Stimulated activated CD8-positive, alpha-beta memory T cell treated with anti-CD3 and anti-CD28 coated beads, Interleukin-12 subunit alpha, Interleukin-12 subunit beta, amount 100 ng/mL, for 1 hour (primary cell): ENCODE measurements around the gene BLOC1S6.
"Not testable (repeated sequence)": the region's sequence is repeated elsewhere in the genome, so short reads cannot be mapped to it uniquely, and the experiment has no call there.

Experiments used
- DNase-seq: peaks from one replicate; pipeline ENCODE4 v3.0.0-alpha.2; 2020; ENCODE audit warnings: low read depth

The BLOC1S6 gene

DNA sequence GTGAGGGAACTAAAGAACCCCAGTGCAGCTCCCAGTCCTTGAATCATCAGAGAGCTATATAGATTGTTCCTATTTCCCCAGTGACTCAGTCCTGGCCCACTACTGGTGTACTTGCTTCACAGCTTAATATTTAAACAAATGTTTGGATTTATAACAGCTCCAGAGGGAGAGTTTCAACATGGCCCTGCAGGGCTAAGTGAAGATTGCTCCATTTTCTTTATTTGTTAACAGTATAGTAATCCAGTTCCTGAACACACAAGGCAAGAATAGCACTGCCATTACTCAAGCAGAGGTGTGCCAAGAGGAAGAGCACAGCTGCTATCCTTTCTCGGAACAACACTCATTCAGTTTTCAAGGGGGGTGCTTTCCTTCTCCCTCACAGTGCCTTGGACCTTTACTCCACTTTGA lies 54.2 kb downstream of the BLOC1S6 start:
- no peak for DNase-seq

GRCh38 chr15:45641999-45642932 lies 55.1 kb downstream of the BLOC1S6 start:
- DNase-seq, result no peak

GRCh38 chr15:45644437-45644836 lies 57.3 kb downstream of the BLOC1S6 start:
- DNase-seq, result no peak

GRCh38 chr15:45645026-45645980 lies 58.1 kb downstream of the BLOC1S6 start:
- no peak for DNase-seq

DNA sequence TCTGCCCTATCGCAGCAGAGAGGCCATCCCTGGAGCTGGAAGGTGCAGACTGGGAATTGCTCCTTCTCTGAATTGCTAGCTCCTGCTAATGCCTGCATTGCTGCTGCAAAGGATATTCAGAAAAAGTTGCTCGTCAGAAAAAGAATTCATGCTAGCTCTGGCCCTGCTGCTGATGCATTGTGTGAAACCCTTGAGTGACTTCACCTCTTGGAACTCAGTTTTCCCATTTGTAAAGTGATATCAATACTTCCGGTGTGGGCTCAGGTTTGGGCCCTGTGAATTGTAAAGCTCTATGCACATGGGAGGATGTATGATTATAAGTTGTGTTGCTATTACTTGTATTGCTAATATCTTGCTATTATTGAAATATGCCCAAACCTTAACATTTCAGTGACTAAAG lies 59.0 kb downstream of the BLOC1S6 start:
- DNase-seq, result no peak

- DNase-seq, result no peak
These were observed 60.6 kb downstream of the BLOC1S6 start for GRCh38 chr15:45647828-45648227.

DNA sequence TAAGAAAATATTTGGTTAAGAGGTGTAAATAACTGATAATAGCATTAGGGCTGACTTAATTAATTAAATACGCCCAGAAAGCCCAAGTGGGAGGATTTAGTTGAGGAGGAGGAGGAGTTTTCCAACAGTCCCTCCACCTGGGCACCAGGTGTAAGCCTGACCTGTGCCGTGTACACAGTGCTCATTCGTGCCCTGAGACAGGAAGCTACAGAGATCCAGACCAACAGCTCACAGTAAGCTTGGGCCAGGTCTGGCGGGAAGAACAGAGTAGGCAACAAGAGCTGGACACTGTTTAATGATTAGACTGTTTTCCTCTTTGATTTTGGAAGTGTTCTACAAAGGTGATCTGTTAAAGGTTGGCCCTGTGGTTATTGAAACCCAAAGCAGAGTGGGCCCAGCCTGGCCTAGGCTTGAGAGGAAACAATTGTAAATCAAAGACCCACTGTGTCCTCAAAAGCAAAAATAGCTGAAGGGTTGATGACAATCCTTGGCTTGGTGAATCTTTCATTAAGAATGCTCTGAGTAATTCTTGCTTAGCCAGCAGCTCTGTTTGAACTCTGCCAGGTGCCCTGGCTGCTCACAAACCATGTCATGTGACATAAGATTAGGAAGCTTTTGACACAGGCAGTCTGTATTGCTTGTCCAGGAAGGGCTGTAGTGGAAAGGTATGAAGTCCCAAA lies 61.5 kb downstream of the BLOC1S6 start:
- no peak for DNase-seq

DNA sequence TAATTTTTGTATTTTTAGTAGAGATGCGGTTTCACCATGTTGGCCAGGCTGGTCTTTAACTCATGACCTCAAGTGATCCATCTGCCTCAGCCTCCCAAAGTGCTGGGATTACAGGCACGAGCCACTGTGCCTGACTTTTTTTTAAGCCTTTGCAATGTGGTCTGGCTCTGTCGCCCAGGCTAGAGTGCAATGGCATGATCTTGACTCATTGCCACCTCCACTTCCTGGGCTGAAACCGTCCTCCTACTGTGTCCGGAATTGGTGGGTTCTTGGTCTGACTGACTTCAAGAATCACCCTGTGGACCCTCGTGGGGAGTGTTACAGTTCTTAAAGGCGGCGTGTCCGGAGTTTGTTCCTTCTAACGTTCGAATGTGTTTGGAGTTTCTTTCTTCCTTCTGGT lies 62.8 kb downstream of the BLOC1S6 start:
- not testable (repeated sequence) for DNase-seq

DNA sequence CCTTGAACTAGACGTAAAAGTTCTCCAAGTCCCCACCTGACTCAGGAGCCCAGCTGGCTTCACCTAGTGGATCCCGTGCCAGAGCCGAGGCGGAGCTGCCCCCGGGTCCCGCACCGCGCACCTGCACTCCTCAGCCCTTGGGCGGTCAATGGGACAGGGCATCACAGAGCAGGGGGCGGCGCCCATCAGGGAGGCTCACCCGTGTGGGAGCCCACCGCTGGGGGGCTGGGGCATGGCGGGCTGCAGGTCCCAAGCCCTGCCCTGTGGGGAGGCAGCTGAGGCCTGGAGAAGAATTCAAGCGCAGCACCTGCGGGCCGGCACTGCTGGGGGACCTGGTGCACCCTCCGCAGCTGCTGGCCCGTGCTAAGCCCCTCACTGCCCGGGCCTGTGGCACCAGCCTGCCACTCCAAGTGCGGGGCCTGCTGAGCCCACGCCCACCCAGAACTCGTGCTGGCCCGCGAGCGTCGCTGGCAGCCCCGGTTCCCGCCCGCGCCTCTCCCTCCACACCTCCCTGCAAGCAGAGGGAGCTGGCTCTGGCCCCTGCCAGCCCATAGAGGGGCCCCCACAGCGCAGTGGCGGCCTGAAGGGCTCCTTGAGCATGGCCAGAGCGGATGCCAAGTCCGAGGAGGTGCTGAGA lies 63.8 kb downstream of the BLOC1S6 start:
- DNase-seq, result no peak

DNA sequence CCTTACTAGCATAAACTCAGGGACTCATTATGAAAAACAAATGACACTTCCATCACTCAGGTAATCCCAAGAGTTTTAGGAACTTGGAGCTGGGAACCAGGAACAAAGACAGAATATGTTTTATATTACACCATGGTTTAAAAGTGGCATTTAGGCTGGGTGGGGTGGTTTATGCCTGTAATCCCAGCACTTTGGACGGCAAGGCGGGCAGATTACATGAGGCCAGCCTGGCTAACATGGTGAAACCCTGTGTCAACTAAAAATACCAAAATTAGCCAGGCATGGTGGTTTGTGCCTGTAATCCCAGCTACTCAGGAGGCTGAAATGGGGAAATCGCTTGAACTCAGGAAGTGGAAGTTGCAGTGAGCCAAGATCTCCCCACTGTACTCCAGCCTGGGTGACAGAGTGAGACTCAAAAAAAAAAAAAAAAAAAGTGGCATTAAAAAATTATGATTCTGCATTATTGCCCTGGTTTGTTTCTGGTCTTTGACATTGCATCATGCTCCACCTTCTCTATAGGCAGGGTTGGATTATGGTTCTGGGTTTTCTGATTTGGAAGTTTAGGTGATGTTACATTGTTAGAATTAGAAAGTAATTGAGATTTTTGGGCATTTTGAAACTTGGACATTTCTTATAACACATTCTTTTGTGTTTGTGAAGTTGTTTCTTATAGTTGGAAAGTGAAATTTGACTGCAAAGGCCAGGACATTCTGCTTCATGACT lies 66.7 kb downstream of the BLOC1S6 start:
- no peak for DNase-seq

DNA sequence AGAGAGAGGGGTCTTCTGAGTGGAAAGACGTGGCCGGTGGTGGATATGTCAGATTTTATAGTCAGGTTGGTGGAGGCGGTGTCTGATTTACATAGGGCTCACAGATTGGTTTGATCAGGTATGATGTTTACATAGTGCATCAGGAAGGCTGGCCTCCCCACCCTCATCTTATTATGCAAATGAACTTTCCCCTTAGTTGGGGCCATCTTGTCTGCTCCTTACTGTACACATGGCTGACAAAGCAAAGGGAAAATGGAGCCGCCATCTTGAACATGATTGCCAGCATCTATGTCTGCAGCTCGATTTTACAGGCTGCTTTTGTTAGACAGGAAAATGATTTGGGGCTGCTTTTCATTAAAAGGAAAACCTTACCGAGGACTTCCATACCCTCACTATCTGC lies 67.6 kb downstream of the BLOC1S6 start:
- DNase-seq, result no peak

DNA sequence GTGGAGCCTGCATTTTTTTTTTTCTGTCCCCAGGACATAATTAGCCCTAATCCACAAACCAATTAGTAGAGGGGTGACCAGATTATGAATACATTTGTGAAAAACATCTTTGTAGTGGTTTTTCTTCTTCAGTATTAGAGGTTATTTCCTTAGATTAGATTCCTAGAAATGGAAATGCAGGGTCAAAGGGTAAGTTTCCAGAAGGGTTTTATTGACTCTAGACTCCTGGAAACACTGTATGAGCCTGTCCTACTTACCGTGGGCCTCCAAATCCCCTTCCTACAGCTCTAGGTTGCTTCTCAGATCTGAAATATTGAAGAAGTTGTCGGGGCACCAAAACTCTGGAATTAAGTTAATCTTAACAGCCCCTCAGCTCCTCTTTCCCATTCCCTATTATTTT lies 70.1 kb downstream of the BLOC1S6 start:
- no peak for DNase-seq

GRCh38 chr15:45657764-45658545 lies 70.8 kb downstream of the BLOC1S6 start:
- DNase-seq, result no peak
